Right lobe of liver (tissue), 6 donors: ENCODE data around the gene SDK1. TPM values are rescaled to one million over a fixed set of nuclear protein-coding genes. Genes with fewer than 3 reads are reported as not detected.
"Not testable (repeated sequence)": the region's sequence is repeated elsewhere in the genome, so short reads cannot be mapped to it uniquely, and the experiment has no call there.

Experiments used
- ATAC-seq, 4 donors: fragments of 200-7000 bp; cut with Tn5 transposase; one replicate each; pipeline ENCODE4 v1.9.1; 2020; ENCODE audit warnings: mild to moderate bottlenecking in 4 of 4, moderate library complexity in 4 of 4
- DNase-seq, 3 donors: peaks; one replicate each; pipeline ENCODE4 v3.0.0-alpha.2; 2020
- H3K27ac ChIP-seq, 3 donors: fragments of 200-600 bp; one replicate each; pipeline ENCODE4 v1.8.0; 2022
- H3K27me3 ChIP-seq, 2 donors: fragments of 200-600 bp; one replicate each; pipeline ENCODE4 v1.8.0; 2022
- H3K36me3 ChIP-seq, 4 donors: fragments of 200-600 bp; sonication (generic) in 1 of 4; one replicate each; pipeline versions ENCODE4 v1.5.1 to v1.8.0; 2017 to 2022; ENCODE audit warnings: control low read depth in 1 of 4
- H3K4me1 ChIP-seq, 4 donors: fragments of 200-600 bp; sonication (generic) in 1 of 4; one replicate each; pipeline versions ENCODE4 v1.5.1 to v1.8.0; 2017 to 2022; ENCODE audit warnings: control low read depth in 1 of 4
- H3K4me3 ChIP-seq, 3 donors: fragments of 200-600 bp; one replicate each; pipeline ENCODE4 v1.8.0; 2022
- H3K9me3 ChIP-seq, 4 donors: fragments of 200-600 bp; sonication (generic) in 1 of 4; one replicate each; pipeline versions ENCODE4 v1.5.1 to v1.8.0; 2017 to 2022; ENCODE audit warnings: control low read depth in 1 of 4
- POLR2A ChIP-seq: fragments of 450-650 bp; IDR thresholded peaks from one replicate; pipeline ENCODE4 v1.6.1; 2017; ENCODE audit warnings: antibody characterized with exemption, mild to moderate bottlenecking
- WGBS: methylation state at CpG from one replicate; pipeline ENCODE4 v1.1.6; 2018; ENCODE audit warnings: low coverage, low lambda C conversion rate; ENCODE audit not compliant: insufficient coverage; ENCODE audit errors: missing lambda C conversion rate; 5-methylcytosine and 5-hydroxymethylcytosine counted together
- intact Hi-C, 2 donors: fragments of 100-400 bp; cut with DNase I; formaldehyde crosslinking; loops; one replicate each; pipeline versions ENCODE4 v1.11.2 to v1.14.1; 2022
- total RNA-seq, 6 experiments: library from RNA; depleted of rRNA in 2 of 6; stranded (reverse); fragments of >200 nt in 2 of 6; fragmentation: NEBNext Ultra II Directional in 3 of 6; extraction: Animal tissue kit (Norgen Biotek cat#: 25700) in 3 of 6; gene quantifications; one replicate each; pipeline versions ENCODE4 v1.1.0 to v1.2.4, GENCODE V29; 2016 to 2023
- TF ChIP-seq, protein P1 (sequence below), 4 donors: fragments of 200-600 bp in 3 of 4; fragments of 450-650 bp in 1 of 4; IDR thresholded peaks; one replicate each; pipeline versions ENCODE4 v1.5.1 to v1.8.0; 2016 to 2022; ENCODE audit warnings: antibody characterized with exemption in 4 of 4, mild to moderate bottlenecking in 2 of 4
- donor health status: DM: no; HTN: yes; CAD: no.
- donor health status: DM: no; HTN: no; CAD: no.
- donor health status: DM: no; HTN: no; CAD: no.
- donor health status: DM: no; HTN: yes; CAD: no.
- donor health status: DM: no; HTN: yes; CAD: no.

SDK1 gene
- total RNA-seq, 6 experiments from 2014 or later: 0.07 to 1.4 (median 0.65) TPM

DNA sequence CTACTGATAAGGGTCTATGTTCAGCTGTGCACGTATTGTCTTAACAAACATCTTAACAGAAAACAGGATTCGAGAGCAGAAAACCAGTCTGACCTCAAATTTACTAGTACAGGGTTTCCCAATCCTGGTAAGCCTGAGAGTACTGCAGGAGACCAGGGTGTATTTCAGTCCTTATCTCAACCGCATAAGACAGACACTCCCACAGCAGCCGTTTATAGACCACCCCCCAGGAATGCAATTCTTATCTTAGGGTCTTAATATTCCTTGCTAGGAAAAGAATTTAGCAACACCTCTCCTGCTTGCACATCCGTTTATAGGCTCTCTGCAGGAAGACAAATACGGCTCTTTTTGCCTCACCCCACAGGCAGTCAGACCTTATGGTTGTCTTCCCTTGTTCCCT, 277.3 kb downstream of the SDK1 start:
- no peak overlapping the region for H3K27ac ChIP-seq
- no peak for DNase-seq
- H3K4me1 ChIP-seq: no peaks in the 10 kb centered on the region
- peaks cover 0 to 3% (median 0%) of the 10 kb centered on the region in 4 donors for H3K9me3 ChIP-seq
- ATAC-seq: no peak
- no peak overlapping the region for H3K4me3 ChIP-seq
- no peaks in the 10 kb centered on the region for H3K36me3 ChIP-seq
- TF ChIP-seq, protein P1, sequence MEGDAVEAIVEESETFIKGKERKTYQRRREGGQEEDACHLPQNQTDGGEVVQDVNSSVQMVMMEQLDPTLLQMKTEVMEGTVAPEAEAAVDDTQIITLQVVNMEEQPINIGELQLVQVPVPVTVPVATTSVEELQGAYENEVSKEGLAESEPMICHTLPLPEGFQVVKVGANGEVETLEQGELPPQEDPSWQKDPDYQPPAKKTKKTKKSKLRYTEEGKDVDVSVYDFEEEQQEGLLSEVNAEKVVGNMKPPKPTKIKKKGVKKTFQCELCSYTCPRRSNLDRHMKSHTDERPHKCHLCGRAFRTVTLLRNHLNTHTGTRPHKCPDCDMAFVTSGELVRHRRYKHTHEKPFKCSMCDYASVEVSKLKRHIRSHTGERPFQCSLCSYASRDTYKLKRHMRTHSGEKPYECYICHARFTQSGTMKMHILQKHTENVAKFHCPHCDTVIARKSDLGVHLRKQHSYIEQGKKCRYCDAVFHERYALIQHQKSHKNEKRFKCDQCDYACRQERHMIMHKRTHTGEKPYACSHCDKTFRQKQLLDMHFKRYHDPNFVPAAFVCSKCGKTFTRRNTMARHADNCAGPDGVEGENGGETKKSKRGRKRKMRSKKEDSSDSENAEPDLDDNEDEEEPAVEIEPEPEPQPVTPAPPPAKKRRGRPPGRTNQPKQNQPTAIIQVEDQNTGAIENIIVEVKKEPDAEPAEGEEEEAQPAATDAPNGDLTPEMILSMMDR (IDR thresholded peaks at IDR 0.05): no peak
- TF ChIP-seq POLR2A: no peak
- intact Hi-C loops: no loop called here
- H3K27me3 ChIP-seq: no peaks in the 10 kb centered on the region
- 80% methylated on average over 4 of the region's 6 CpGs for WGBS

DNA sequence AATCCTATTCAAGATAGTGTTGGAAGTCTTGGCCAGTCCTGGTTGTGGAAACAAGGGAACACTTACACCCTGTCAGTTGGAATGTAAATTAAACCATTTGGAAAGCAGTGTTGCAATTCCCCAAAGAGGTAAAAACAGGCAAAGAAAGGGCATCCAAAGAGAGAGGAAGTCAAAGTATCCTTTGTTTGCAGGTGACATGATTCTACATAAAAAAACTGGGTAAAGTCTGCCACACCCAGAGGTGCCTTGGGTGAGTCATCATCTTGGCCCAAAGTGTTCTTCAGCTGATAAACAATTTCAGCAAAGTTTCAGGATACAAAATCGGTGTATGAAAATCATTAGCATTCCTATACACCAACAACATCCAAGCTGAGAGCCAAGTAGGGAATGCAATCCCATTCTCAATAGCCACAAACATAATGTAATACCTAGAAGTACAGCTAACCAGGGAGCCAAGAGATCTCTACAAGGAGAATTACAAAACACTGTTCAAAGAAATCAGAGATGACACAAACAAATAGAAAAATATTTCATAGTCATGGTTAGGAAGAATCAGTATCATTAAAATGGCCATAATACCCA, 278.7 kb downstream of the SDK1 start:
- no peak for TF ChIP-seq POLR2A
- TF ChIP-seq, protein P1 (IDR thresholded peaks at IDR 0.05): no peak

DNA sequence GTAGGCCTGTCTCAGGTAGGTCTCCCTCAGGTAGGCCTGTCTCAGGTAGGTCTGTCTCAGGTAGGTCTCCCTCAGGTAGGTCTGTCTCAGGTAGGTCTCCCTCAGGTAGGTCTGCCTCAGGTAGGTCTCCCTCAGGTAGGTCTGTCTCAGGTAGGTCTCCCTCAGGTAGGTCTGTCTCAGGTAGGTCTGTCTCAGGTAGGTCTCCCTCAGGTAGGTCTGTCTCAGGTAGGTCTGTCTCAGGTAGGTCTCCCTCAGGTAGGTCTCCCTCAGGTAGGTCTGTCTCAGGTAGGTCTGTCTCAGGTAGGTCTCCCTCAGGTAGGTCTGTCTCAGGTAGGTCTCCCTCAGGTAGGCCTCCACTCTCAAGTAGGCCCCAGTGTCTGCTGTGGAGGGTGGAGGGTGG, 281.1 kb downstream of the SDK1 start:
- H3K27ac ChIP-seq, H3K9me3 ChIP-seq, H3K4me1 ChIP-seq, H3K4me3 ChIP-seq, ATAC-seq, DNase-seq, H3K36me3 ChIP-seq, intact Hi-C loops, H3K27me3 ChIP-seq: not testable (repeated sequence)

More for the DNA sequence above, 278.7 kb downstream of the SDK1 start:
- Histone ChIP-seq H3K4me1 (no peaks in the 10 kb centered on the region), H3K27me3 (no peaks in the 10 kb centered on the region), H3K9me3 (peaks cover 0 to 3% (median 0%) of the 10 kb centered on the region in 4 donors), H3K27ac (no peak overlapping the region), H3K36me3 (no peaks in the 10 kb centered on the region), H3K4me3 (no peak overlapping the region)
- 57% methylated on average over 1 of the region's 1 CpG for WGBS
- intact Hi-C loops: no loop called here
- DNase-seq (no peak), ATAC-seq (no peak)

DNA sequence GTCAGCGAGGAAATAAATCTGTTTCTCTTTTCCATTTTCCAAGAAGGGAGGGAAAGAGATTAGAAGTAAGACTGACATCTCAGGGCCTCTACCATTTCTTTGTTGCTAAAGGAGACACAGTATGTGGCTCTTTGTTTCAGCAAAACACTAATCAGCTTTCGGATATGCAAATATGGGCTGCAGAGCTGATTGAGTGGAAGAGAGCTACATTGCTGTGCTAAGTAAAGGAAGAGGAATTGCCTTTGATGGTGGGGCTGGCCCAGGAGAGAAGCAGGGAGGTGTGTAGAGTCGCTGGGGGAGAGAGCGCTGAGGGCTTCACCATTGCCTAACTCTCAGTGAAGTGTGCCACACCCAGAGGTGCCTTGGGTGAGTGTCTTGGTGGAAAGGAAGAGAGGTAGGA, 284.8 kb downstream of the SDK1 start:
- DNase-seq: no peak
- Histone ChIP-seq H3K9me3 (no peaks in the 10 kb centered on the region), H3K4me3 (no peak overlapping the region), H3K27me3 (no peaks in the 10 kb centered on the region), H3K27ac (no peak overlapping the region), H3K4me1 (no peaks in the 10 kb centered on the region), H3K36me3 (no peaks in the 10 kb centered on the region)
- intact Hi-C loops: no loop called here
- 59% methylated on average over 4 of the region's 4 CpGs for WGBS
- TF ChIP-seq POLR2A: no peak
- TF ChIP-seq, protein P1 (IDR thresholded peaks at IDR 0.05): no peak
- no peak for ATAC-seq

DNA sequence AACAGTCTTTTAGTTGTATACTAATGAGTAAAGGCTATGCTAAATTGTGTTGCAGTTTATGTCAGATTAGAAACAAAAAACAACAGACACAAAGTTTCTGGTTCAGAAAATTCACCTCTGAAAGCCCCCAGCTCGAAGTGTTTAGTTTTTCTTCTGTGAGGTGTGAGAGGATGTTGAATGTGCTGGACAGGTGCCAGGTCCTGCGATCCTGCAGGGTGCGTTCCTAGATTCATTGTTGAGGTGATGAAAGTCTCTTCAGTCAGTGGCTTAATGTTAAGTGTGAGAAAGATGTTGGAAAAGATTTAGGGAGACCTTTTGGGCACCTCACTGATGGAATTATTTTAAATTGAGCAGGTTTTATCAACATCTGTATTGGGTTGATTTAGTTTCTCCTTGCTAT, 287.3 kb downstream of the SDK1 start:
- Histone ChIP-seq H3K27me3 (no peaks in the 10 kb centered on the region), H3K4me3 (no peak overlapping the region), H3K27ac (no peak overlapping the region), H3K9me3 (no peaks in the 10 kb centered on the region), H3K36me3 (no peaks in the 10 kb centered on the region), H3K4me1 (no peaks in the 10 kb centered on the region)
- DNase-seq: no peak
- WGBS: 50% methylated on average over 3 of the region's 3 CpGs
- intact Hi-C loops: no loop called here
- TF ChIP-seq POLR2A: no peak
- TF ChIP-seq, protein P1 (IDR thresholded peaks at IDR 0.05): no peak
- ATAC-seq: no peak
